Stimulated activated CD8-positive, alpha-beta memory T cell treated with anti-CD3 and anti-CD28 coated beads, Interleukin-4, amount 100 ng/mL, for 4 hours (primary cell): ENCODE data around the gene TRERF1.
"Not testable (repeated sequence)": the region's sequence is repeated elsewhere in the genome, so short reads cannot be mapped to it uniquely, and the experiment has no call there.

Source experiments
- DNase-seq, 2 donors: peaks; one replicate each; pipeline ENCODE4 v3.0.0-alpha.2; 2020; ENCODE audit warnings: low read depth in 2 of 2, low spot score in 1 of 2

TRERF1 gene

GRCh38 chr6:42200035-42200434, 251.7 kb downstream of the TRERF1 start:
- DNase-seq = no peak

GRCh38 chr6:42199106-42199981, 252.4 kb downstream of the TRERF1 start:
- no peak for DNase-seq

GRCh38 chr6:42197555-42198362, 254.0 kb downstream of the TRERF1 start:
- no peak for DNase-seq

- no peak for DNase-seq
These were observed 256.3 kb downstream of the TRERF1 start for GRCh38 chr6:42195415-42195814.

GRCh38 chr6:42194056-42194455, 257.7 kb downstream of the TRERF1 start:
- no peak for DNase-seq

GRCh38 chr6:42193491-42193894, 258.2 kb downstream of the TRERF1 start:
- DNase-seq = no peak

- DNase-seq = not testable (repeated sequence)
These were observed 259.3 kb downstream of the TRERF1 start for GRCh38 chr6:42192385-42192784.

- no peak for DNase-seq
These were observed 261.1 kb downstream of the TRERF1 start for GRCh38 chr6:42190554-42191183.

- no peak for DNase-seq
These were observed 263.3 kb downstream of the TRERF1 start for GRCh38 chr6:42188406-42188805.

GRCh38 chr6:42185597-42185996, 266.1 kb downstream of the TRERF1 start:
- no peak for DNase-seq

GRCh38 chr6:42184475-42184874, 267.3 kb downstream of the TRERF1 start:
- DNase-seq = no peak

- no peak for DNase-seq
These were observed 269.6 kb downstream of the TRERF1 start for GRCh38 chr6:42182101-42182500.

GRCh38 chr6:42179945-42180313, 271.8 kb downstream of the TRERF1 start:
- DNase-seq = no peak

- no peak for DNase-seq
These were observed 272.3 kb downstream of the TRERF1 start for GRCh38 chr6:42179261-42179944.

GRCh38 chr6:42177514-42178364, 274.0 kb downstream of the TRERF1 start:
- DNase-seq = no peak

GRCh38 chr6:42176981-42177380, 274.7 kb downstream of the TRERF1 start:
- DNase-seq = no peak

- no peak for DNase-seq
These were observed 275.9 kb downstream of the TRERF1 start for GRCh38 chr6:42175860-42176259.
